SK-N-SH (cell line): ENCODE results near the gene NIPAL3. TPM values are rescaled to one million over a fixed set of nuclear protein-coding genes. Genes with fewer than 3 reads are reported as not detected.

Experiments
- CTCF ChIA-PET: fragments of 300-600, 350-600 bp; formaldehyde crosslinking; extraction: SDS; loops from one replicate; lab custom pipeline; 2021; lab: Yijun Ruan, JAX
- POLR2A ChIA-PET: fragments of 350-600 bp; sonication (Branson Sonifier 250); formaldehyde crosslinking; extraction: SDS; loops from one replicate; lab custom pipeline; 2020; ENCODE audit warnings: antibody characterized with exemption, inconsistent platforms; lab: Yijun Ruan, JAX
- DNase-seq: peaks from one replicate; pipeline ENCODE4 v3.0.0; 2012
- H2AFZ ChIP-seq: fragments of 200-600 bp; sonication (generic); 2 replicates; pipeline ENCODE4 v1.8.1; 2016; ENCODE audit warnings: antibody characterized with exemption, mild to moderate bottlenecking, low read depth
- H3F3A ChIP-seq: fragments of 200-600 bp; sonication (generic); replicated peaks from 2 replicates; pipeline ENCODE3; 2016; ENCODE audit warnings: antibody characterized with exemption, mild to moderate bottlenecking; ENCODE audit not compliant: insufficient read depth
- H3K27ac ChIP-seq, 2 experiments: fragments of 200-500 bp in 1 of 2; fragments of 200-600 bp in 1 of 2; sonication (Bioruptor generic) in 1 of 2; sonication (generic), shearing (Covaris generic) in 1 of 2; 2 replicates each; pipeline versions ENCODE4 v1.5.1 to v1.6.1; 2014 to 2016; ENCODE audit warnings: low read depth in 2 of 2, inconsistent platforms in 1 of 2, low read length in 1 of 2, mild to moderate bottlenecking in 1 of 2, mixed read lengths in 1 of 2
- H3K27me3 ChIP-seq: fragments of 200-600 bp; sonication (generic), shearing (Covaris generic); 2 replicates; pipeline ENCODE4 v1.6.1; 2016; ENCODE audit warnings: mixed run types; ENCODE audit not compliant: insufficient read depth
- H3K36me3 ChIP-seq, 2 experiments: fragments of 200-500 bp in 1 of 2; fragments of 200-600 bp in 1 of 2; sonication (Bioruptor generic) in 1 of 2; sonication (generic) in 1 of 2; replicated peaks in 1 of 2; 2 replicates each; pipeline versions ENCODE3 to v1.5.1; 2014 to 2016; ENCODE audit warnings: low read length in 1 of 2, mild to moderate bottlenecking in 1 of 2; ENCODE audit not compliant: insufficient read depth in 2 of 2, control insufficient read depth in 1 of 2
- H3K4me1 ChIP-seq, 2 experiments: fragments of 200-500 bp in 1 of 2; fragments of 200-600 bp in 1 of 2; sonication (Bioruptor generic) in 1 of 2; sonication (generic), shearing (Covaris generic) in 1 of 2; 2 replicates each; pipeline versions ENCODE4 v1.5.1 to v1.6.1; 2014 to 2016; ENCODE audit warnings: low read depth in 1 of 2, low read length in 1 of 2, mixed run types in 1 of 2; ENCODE audit not compliant: insufficient read depth in 2 of 2, control insufficient read depth in 1 of 2
- H3K4me2 ChIP-seq: fragments of 200-600 bp; sonication (generic), shearing (Covaris generic); 2 replicates; pipeline ENCODE4 v1.6.1; 2017; ENCODE audit warnings: mixed run types
- H3K4me3 ChIP-seq, 2 experiments: fragments of 200-500 bp in 1 of 2; fragments of 200-600 bp in 1 of 2; sonication (Bioruptor generic) in 1 of 2; sonication (generic), shearing (Covaris generic) in 1 of 2; 2 replicates each; pipeline versions ENCODE4 v1.5.1 to v1.8.1; 2014 to 2016; ENCODE audit warnings: low read depth in 2 of 2, inconsistent platforms in 1 of 2, low read length in 1 of 2, mild to moderate bottlenecking in 1 of 2, mixed read lengths in 1 of 2, moderate library complexity in 1 of 2
- H3K79me2 ChIP-seq: fragments of 200-600 bp; sonication (generic); 2 replicates; pipeline ENCODE4 v1.8.1; 2017; ENCODE audit warnings: mild to moderate bottlenecking; ENCODE audit not compliant: insufficient read depth
- H3K9ac ChIP-seq: fragments of 200-600 bp; sonication (generic); 2 replicates; pipeline ENCODE4 v1.6.1; 2017; ENCODE audit warnings: mixed run types
- H3K9me2 ChIP-seq: fragments of 200-600 bp; sonication (generic); 2 replicates; pipeline ENCODE4 v1.6.1; 2017; ENCODE audit warnings: mixed run types
- H3K9me3 ChIP-seq: fragments of 200-600 bp; sonication (generic); 2 replicates; pipeline ENCODE4 v1.6.1; 2017; ENCODE audit warnings: mixed run types, mild to moderate bottlenecking, moderate library complexity
- H4K20me1 ChIP-seq: fragments of 200-600 bp; sonication (generic); 2 replicates; pipeline ENCODE4 v1.6.1; 2017; ENCODE audit warnings: mild to moderate bottlenecking, mixed run types; ENCODE audit not compliant: insufficient read depth
- CHD2 ChIP-seq: fragments of 150-350 bp; IDR thresholded peaks from 2 replicates; pipeline ENCODE4 v1.6.1; 2018; ENCODE audit warnings: low read length; ENCODE audit not compliant: partially characterized antibody
- ELF1 ChIP-seq: IDR thresholded peaks from 2 replicates; pipeline ENCODE4 v1.4.0; 2012
- EZH2phosphoT487 ChIP-seq: fragments of 200-600 bp; sonication (generic); IDR thresholded peaks from 2 replicates; pipeline ENCODE4 v1.6.1; 2017; ENCODE audit warnings: low read depth, mixed run types, mild to moderate bottlenecking, antibody characterized with exemption, moderate library complexity, borderline replicate concordance
- FOXJ3 ChIP-seq: sonication (generic); formaldehyde crosslinking; IDR thresholded peaks from 2 replicates; pipeline ENCODE4 v1.5.1; 2020; ENCODE audit warnings: mild to moderate bottlenecking, missing genetic modification reagents
- FOXM1 ChIP-seq: IDR thresholded peaks from 2 replicates; pipeline ENCODE4 v1.4.0; 2012; ENCODE audit warnings: low read depth, mild to moderate bottlenecking
- JUND ChIP-seq: IDR thresholded peaks from 2 replicates; pipeline ENCODE4 v1.4.0; 2012
- NFIC ChIP-seq: IDR thresholded peaks from 2 replicates; pipeline ENCODE4 v1.4.0; 2012; ENCODE audit warnings: borderline replicate concordance
- RFX5 ChIP-seq: IDR thresholded peaks from 2 replicates; pipeline ENCODE4 v1.6.1; 2012; ENCODE audit warnings: mild to moderate bottlenecking, improper control_type of control experiment, low read length
- SIN3A ChIP-seq: IDR thresholded peaks from 2 replicates; pipeline ENCODE4 v1.6.1; 2012; ENCODE audit warnings: low read depth, mild to moderate bottlenecking, low read length, moderate library complexity, borderline replicate concordance
- TEAD4 ChIP-seq: IDR thresholded peaks from 2 replicates; pipeline ENCODE4 v1.4.0; 2012; ENCODE audit warnings: mild to moderate bottlenecking, borderline replicate concordance; ENCODE audit not compliant: insufficient read depth
- YY1 ChIP-seq: IDR thresholded peaks from 2 replicates; pipeline ENCODE4 v1.4.0; 2012; ENCODE audit warnings: low read depth, mild to moderate bottlenecking
- WGBS: methylation state at CpG from one replicate; pipeline ENCODE4 v1.1.6; 2017; ENCODE audit warnings: low lambda C conversion rate; 5-methylcytosine and 5-hydroxymethylcytosine counted together
- polyA plus RNA-seq, 3 experiments: library from polyadenylated mRNA; depleted of rRNA; stranded (reverse); fragments of >200 nt; gene quantifications; 2 replicates each; pipeline ENCODE4 v1.2.3, GENCODE V29; 2012
- TF ChIP-seq, protein P1 (sequence below): IDR thresholded peaks from 2 replicates; pipeline ENCODE4 v1.4.0; 2012; ENCODE audit warnings: low read depth, borderline replicate concordance

The NIPAL3 gene
- polyA plus RNA-seq, 1 of the 3 experiments (the other 2 are of a cell fraction), result 20.3 TPM

DNA sequence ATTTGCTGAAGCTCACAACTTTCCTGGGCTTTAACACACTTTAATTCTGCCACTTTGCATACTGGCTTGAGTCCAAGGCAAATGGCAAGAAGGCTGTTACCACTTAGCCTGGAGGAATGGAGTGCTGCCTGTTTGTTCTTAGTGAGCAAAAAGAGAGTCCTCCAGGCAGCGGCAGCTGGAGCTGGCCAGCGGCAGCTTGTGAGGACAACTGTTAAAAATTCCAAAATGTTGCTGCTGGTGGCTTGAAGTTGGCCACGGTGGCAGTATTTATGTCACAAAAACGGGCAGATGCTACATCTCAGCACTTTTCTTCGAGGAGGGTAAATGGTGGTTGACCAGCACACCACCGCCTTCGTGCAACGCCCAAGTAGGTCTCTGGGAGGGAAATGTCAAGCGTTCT, 29.4 kb upstream of the NIPAL3 start:
- Histone ChIP-seq H3K79me2 (no peaks in the 10 kb centered on the region), H4K20me1 (no peaks in the 10 kb centered on the region), H3K9me3 (no peaks in the 10 kb centered on the region), H3K9ac (no peak overlapping the region), H3K4me1 (peaks cover 6 to 7% of the 10 kb centered on the region in 2 experiments; a peak in 2 of 4 replicates), H3K9me2 (no peaks in the 10 kb centered on the region), H3K4me2 (no peak overlapping the region), H2AFZ (no peak overlapping the region), H3K27me3 (no peaks in the 10 kb centered on the region), H3K27ac (no peak overlapping the region; a peak in 1 of 4 replicates), H3K4me3 (no peak overlapping the region), H3F3A (no peaks in the 10 kb centered on the region), H3K36me3 (peaks cover 4% of the 10 kb centered on the region in 2 experiments)
- no peak for TF ChIP-seq RFX5
- no peak for TF ChIP-seq FOXM1
- 87% methylated on average over 9 of the region's 9 CpGs for WGBS
- ChIA-PET CTCF (interaction anchor here (0.6 to 8.9 kb wide), 6 partner anchors 15 to 236 kb away, joined by 3 to 106 read pairs (median 3); no protein-coding TSS in a partner anchor), POLR2A (no interaction called here)
- DNase-seq, result no peak

DNA sequence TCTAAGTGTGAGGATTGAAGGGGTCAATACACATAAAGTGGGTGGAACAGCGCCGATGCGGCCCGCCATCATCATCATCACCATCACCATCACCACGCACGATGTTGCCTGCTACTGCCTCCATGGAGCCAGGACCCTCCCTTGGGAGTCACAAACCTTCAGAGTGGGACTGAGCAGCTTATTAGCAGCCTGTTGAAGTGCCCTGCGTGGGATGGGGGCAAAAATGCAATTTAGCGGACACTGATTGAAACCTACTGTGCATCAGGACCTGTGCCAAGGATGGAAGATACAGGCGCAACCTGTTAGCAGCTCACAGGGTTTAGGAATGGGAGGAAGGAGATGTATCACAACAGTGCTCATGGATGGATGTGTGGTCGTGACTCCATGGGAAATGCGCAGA, 28.7 kb upstream of the NIPAL3 start:
- Histone ChIP-seq H3K4me1 (peaks cover 7 to 10% of the 10 kb centered on the region in 2 experiments; a peak in 2 of 4 replicates), H3K9me2 (no peaks in the 10 kb centered on the region)
- 90% methylated on average over 11 of the region's 11 CpGs for WGBS
- TF ChIP-seq ELF1 (no peak), JUND (no peak), RFX5 (no peak), EZH2phosphoT487 (no peak), YY1 (no peak), SIN3A (no peak), NFIC (no peak), CHD2 (no peak), TEAD4 (no peak), FOXJ3 (CRISPR knock-in tag) (no peak)
- TF ChIP-seq, protein P1, sequence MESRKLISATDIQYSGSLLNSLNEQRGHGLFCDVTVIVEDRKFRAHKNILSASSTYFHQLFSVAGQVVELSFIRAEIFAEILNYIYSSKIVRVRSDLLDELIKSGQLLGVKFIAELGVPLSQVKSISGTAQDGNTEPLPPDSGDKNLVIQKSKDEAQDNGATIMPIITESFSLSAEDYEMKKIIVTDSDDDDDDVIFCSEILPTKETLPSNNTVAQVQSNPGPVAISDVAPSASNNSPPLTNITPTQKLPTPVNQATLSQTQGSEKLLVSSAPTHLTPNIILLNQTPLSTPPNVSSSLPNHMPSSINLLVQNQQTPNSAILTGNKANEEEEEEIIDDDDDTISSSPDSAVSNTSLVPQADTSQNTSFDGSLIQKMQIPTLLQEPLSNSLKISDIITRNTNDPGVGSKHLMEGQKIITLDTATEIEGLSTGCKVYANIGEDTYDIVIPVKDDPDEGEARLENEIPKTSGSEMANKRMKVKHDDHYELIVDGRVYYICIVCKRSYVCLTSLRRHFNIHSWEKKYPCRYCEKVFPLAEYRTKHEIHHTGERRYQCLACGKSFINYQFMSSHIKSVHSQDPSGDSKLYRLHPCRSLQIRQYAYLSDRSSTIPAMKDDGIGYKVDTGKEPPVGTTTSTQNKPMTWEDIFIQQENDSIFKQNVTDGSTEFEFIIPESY, result no peak
- TF ChIP-seq, all 33 proteins: peak for 0
- Histone ChIP-seq H2AFZ (no peak overlapping the region), H3K36me3 (peaks cover 3 to 4% of the 10 kb centered on the region in 2 experiments), H3K79me2 (no peaks in the 10 kb centered on the region), H3K9ac (no peak overlapping the region), H3K27ac (no peak overlapping the region), H3K9me3 (no peaks in the 10 kb centered on the region), H3K27me3 (no peaks in the 10 kb centered on the region), H3F3A (no peaks in the 10 kb centered on the region), H3K4me3 (no peak overlapping the region), H4K20me1 (no peaks in the 10 kb centered on the region), H3K4me2 (no peak overlapping the region)
- ChIA-PET POLR2A (no interaction called here), CTCF (interaction anchor here (0.8 to 8.9 kb wide), 3 partner anchors 13 to 237 kb away, joined by 3 to 106 read pairs (median 3); no protein-coding TSS in a partner anchor)
- no peak for DNase-seq
